OCI-LY1 (cell line): ENCODE results near the gene SERPINE1.

Source experiments
- H2AFZ ChIP-seq: fragments of 200-600 bp; sonication (generic), shearing (Covaris generic); 2 replicates; pipeline ENCODE4 v1.6.0; 2014; ENCODE audit warnings: antibody characterized with exemption, mild to moderate bottlenecking, low read length
- H3F3A ChIP-seq: fragments of 200-600 bp; sonication (generic), shearing (Covaris generic); 2 replicates; pipeline ENCODE4 v1.6.0; 2014; ENCODE audit warnings: mild to moderate bottlenecking, antibody characterized with exemption, low read length, moderate library complexity; ENCODE audit not compliant: insufficient read depth
- H3K27ac ChIP-seq: fragments of 200-600 bp; sonication (generic); 2 replicates; pipeline ENCODE4 v1.5.1; 2014; ENCODE audit warnings: low read length, mixed run types, mild to moderate bottlenecking, low read depth; ENCODE audit not compliant: poor library complexity, severe bottlenecking
- H3K27me3 ChIP-seq: fragments of 200-600 bp; sonication (generic); 2 replicates; pipeline ENCODE4 v1.6.0; 2014; ENCODE audit warnings: antibody characterized with exemption, mild to moderate bottlenecking, low read length, moderate library complexity; ENCODE audit not compliant: insufficient read depth
- H3K36me3 ChIP-seq: fragments of 200-600 bp; sonication (generic); 2 replicates; pipeline ENCODE4 v1.6.1; 2014; ENCODE audit warnings: mild to moderate bottlenecking, antibody characterized with exemption, low read length, moderate library complexity, mixed read lengths; ENCODE audit not compliant: insufficient read depth
- H3K4me1 ChIP-seq: fragments of 200-600 bp; sonication (generic); 2 replicates; pipeline ENCODE4 v1.5.1; 2014; ENCODE audit warnings: mild to moderate bottlenecking, low read length, moderate library complexity; ENCODE audit not compliant: insufficient read depth, severe bottlenecking
- H3K4me2 ChIP-seq: fragments of 200-600 bp; sonication (generic), shearing (Covaris generic); 2 replicates; pipeline ENCODE4 v1.6.1; 2014; ENCODE audit warnings: low read length
- H3K4me3 ChIP-seq: fragments of 200-600 bp; sonication (generic); 2 replicates; pipeline ENCODE4 v1.5.1; 2014; ENCODE audit warnings: low read length, low read depth, mild to moderate bottlenecking, mixed read lengths; ENCODE audit not compliant: poor library complexity, severe bottlenecking
- H3K79me2 ChIP-seq: fragments of 200-600 bp; shearing (Covaris generic); 2 replicates; pipeline ENCODE4 v1.6.1; 2016; ENCODE audit warnings: mixed run types, low read length, mixed read lengths; ENCODE audit not compliant: insufficient read depth
- H3K9ac ChIP-seq: fragments of 200-600 bp; sonication (generic), shearing (Covaris generic); 2 replicates; pipeline ENCODE4 v1.6.1; 2014; ENCODE audit warnings: mild to moderate bottlenecking, low read length, mixed read lengths
- H3K9me2 ChIP-seq: fragments of 200-600 bp; sonication (generic), shearing (Covaris generic); 2 replicates; pipeline ENCODE4 v1.6.1; 2014; ENCODE audit warnings: low read depth, mild to moderate bottlenecking, low read length, mixed read lengths
- H3K9me3 ChIP-seq: fragments of 200-600 bp; shearing (Covaris generic); 2 replicates; pipeline ENCODE4 v1.6.1; 2014; ENCODE audit warnings: low read length, mixed read lengths
- H4K20me1 ChIP-seq: fragments of 200-600 bp; sonication (generic), shearing (Covaris generic); 2 replicates; pipeline ENCODE4 v1.6.0; 2016; ENCODE audit warnings: mild to moderate bottlenecking, low read length; ENCODE audit not compliant: insufficient read depth
- CTCF ChIP-seq: fragments of 200-600 bp; sonication (generic), shearing (Covaris generic); IDR thresholded peaks from 2 replicates; pipeline ENCODE4 v1.5.1; 2017; ENCODE audit warnings: mild to moderate bottlenecking, antibody characterized with exemption, low read length, moderate library complexity, mixed read lengths
- EZH2 ChIP-seq: fragments of 200-600 bp; sonication (generic), shearing (Covaris generic); IDR thresholded peaks from 2 replicates; pipeline ENCODE4 v1.8.0; 2017; ENCODE audit warnings: borderline replicate concordance, mixed run types, mild to moderate bottlenecking, antibody characterized with exemption, low read length, moderate library complexity, mixed read lengths

The SERPINE1 gene

DNA sequence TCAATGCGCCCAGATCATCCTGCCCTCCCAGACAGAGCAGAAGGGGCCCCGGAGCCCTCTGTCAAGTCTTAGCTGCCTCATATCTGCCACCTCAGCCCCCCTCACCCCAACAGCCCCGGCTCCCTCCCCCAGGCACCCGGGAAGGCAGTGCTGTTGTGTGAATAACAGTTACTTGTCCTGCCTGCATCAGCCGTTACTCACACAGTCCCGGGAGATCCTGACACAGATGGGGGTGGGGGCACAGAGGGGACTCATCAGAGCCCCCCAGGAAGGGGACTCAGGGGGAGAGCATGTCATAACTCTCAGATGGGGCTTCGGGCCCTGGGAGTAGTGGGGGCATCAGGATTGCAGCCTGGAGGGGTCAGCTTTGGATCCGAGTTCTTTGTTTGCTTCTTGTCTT is 12.4 kb upstream of the SERPINE1 start:
- no peak overlapping the region for H3K4me2 ChIP-seq
- no peaks in the 10 kb centered on the region for H3K36me3 ChIP-seq
- H3K9me2 ChIP-seq, result no peaks in the 10 kb centered on the region
- no peak overlapping the region for H3K9ac ChIP-seq
- H3K9me3 ChIP-seq, result no peaks in the 10 kb centered on the region
- H3K27me3 ChIP-seq, result no peaks in the 10 kb centered on the region
- TF ChIP-seq CTCF (no peak), EZH2 (no peak)
- H3K79me2 ChIP-seq, result no peaks in the 10 kb centered on the region
- H4K20me1 ChIP-seq, result no peaks in the 10 kb centered on the region
- no peak overlapping the region for H2AFZ ChIP-seq
- H3K4me3 ChIP-seq, result no peak overlapping the region
- no peaks in the 10 kb centered on the region for H3F3A ChIP-seq
- no peaks in the 10 kb centered on the region for H3K4me1 ChIP-seq
- H3K27ac ChIP-seq, result no peak overlapping the region

DNA sequence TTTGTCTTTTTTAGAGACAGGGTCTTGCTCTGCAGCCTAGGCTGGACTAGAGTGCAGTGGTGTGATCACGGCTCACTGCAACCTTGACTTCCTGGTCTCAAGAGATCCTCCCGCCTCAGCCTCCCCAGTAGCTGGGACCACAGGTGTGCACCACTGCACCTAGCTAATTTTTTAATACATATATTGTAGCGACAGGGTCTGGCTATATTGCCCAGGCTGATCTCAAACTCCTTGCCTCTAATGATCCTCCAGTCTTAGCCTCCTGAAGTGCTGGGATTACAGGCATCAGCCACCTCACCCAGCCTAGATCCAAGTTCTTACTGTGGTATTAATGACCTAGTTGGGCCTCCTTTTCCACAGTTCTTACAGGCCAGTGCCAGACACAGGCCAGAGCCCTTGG is 11.7 kb upstream of the SERPINE1 start:
- no peaks in the 10 kb centered on the region for H3K27me3 ChIP-seq
- no peak overlapping the region for H3K9ac ChIP-seq
- no peaks in the 10 kb centered on the region for H3F3A ChIP-seq
- no peaks in the 10 kb centered on the region for H3K79me2 ChIP-seq
- H3K9me3 ChIP-seq, result no peaks in the 10 kb centered on the region
- no peaks in the 10 kb centered on the region for H3K9me2 ChIP-seq
- TF ChIP-seq EZH2 (no peak), CTCF (no peak)
- H2AFZ ChIP-seq, result no peak overlapping the region
- H3K4me2 ChIP-seq, result no peak overlapping the region
- no peaks in the 10 kb centered on the region for H4K20me1 ChIP-seq
- no peak overlapping the region for H3K4me3 ChIP-seq
- no peaks in the 10 kb centered on the region for H3K4me1 ChIP-seq
- H3K27ac ChIP-seq, result no peak overlapping the region
- no peaks in the 10 kb centered on the region for H3K36me3 ChIP-seq

GRCh38 chr7:101116898-101117297 is 10.0 kb upstream of the SERPINE1 start:
- Histone ChIP-seq H3K9ac (no peak overlapping the region), H3K79me2 (no peaks in the 10 kb centered on the region), H3F3A (no peaks in the 10 kb centered on the region), H3K9me3 (no peaks in the 10 kb centered on the region), H3K27me3 (0 out of 2 replicates have a peak, but pooled peaks cover 2% of the 10 kb centered on the region), H3K27ac (no peak overlapping the region), H3K36me3 (no peaks in the 10 kb centered on the region), H2AFZ (no peak overlapping the region), H3K9me2 (no peaks in the 10 kb centered on the region), H3K4me3 (no peak overlapping the region), H3K4me1 (no peaks in the 10 kb centered on the region), H4K20me1 (no peaks in the 10 kb centered on the region), H3K4me2 (no peak overlapping the region)
- TF ChIP-seq CTCF (no peak), EZH2 (no peak)
